ENCODE measurements around the gene HAAO.

HAAO gene

GRCh38 chr2:42767080-42767898 lies 25.1 kb downstream of the HAAO start:
- no peak for DNase-seq

GRCh38 chr2:42765686-42766085 lies 26.7 kb downstream of the HAAO start:
- DNase-seq, result no peak

DNA sequence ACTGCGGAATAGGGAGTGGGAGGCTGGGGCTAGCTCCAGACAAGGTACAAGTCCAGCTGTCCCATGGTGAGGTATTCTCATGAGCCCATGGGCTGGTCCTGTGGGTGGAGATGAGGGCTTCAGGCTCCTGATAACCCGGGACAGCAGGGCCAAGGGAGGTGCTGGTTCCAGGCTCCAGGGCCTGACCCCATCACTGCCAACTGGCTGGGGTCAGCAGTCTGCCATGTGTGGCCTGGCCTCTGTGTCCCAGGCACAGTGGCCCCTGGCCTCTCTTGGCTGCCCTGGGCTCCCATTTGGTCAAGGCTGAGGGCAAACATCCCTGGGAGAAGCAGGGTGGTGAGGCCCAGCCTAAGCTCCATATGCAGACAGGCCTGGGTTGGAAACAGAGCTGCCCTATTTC lies 27.5 kb downstream of the HAAO start:
- no peak for DNase-seq

GRCh38 chr2:42764096-42764495 lies 28.3 kb downstream of the HAAO start, which contains the start of gene OXER1:
Gene OXER1, minus strand, starts transcription at chr2:42764135. Its CDS starts 73 bp downstream, at chr2:42764062.
- DNase-seq, result no peak

DNA sequence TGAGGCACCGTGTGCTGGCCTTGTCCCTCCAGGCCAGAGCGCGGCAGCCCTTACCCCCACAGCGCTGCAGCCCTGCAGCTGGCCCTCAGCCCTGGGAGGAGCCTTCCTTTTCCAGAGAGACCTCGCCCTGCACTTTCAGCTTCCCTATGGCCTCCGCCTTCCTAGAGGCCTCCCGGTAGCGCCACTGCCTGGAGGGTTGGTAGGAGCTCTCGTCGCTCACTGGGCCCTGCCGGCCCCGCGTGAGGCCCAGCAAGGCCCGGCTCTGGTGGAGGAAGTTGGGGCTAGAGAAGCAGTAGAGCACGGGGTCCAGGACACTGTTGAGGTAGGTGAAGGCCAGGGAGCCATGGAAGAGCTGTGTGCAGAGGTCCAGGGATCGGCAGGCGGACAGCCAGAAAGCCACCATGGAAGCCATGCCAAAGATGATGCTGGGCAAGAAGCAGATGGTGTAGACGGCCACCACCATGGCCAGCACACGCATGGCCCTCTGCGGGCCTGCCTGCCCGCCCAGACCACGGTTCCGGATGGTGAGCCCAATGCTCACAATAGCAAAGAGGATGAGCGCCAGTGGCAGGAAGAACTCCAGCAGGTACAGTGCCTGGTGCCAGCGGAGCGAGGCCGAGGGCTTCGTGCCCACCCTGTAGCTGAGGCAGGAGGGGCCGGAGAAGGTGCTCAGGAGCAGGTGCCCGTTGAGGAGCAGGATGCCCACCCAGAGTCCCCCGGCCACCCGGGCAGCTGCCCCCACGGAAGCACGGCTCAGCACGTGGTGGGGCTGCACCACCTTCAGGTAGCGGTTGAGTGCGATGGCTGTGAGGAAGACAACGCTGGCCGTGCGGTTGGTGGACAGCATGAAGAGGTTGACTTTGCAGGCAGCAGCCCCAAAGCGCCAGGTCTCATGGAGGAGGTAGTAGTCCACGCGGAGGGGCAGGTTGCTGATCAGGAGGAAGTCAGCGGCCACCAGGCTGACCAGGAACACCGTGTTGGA lies 29.3 kb downstream of the HAAO start:
- DNase-seq, result no peak

GRCh38 chr2:42762155-42762554 lies 30.2 kb downstream of the HAAO start:
- DNase-seq, result no peak

GRCh38 chr2:42761554-42761953 lies 30.8 kb downstream of the HAAO start:
- no peak for DNase-seq

GRCh38 chr2:42758751-42759150 lies 33.6 kb downstream of the HAAO start:
- no peak for DNase-seq

- DNase-seq, result no peak
These were observed 34.2 kb downstream of the HAAO start for GRCh38 chr2:42757981-42758740.

DNA sequence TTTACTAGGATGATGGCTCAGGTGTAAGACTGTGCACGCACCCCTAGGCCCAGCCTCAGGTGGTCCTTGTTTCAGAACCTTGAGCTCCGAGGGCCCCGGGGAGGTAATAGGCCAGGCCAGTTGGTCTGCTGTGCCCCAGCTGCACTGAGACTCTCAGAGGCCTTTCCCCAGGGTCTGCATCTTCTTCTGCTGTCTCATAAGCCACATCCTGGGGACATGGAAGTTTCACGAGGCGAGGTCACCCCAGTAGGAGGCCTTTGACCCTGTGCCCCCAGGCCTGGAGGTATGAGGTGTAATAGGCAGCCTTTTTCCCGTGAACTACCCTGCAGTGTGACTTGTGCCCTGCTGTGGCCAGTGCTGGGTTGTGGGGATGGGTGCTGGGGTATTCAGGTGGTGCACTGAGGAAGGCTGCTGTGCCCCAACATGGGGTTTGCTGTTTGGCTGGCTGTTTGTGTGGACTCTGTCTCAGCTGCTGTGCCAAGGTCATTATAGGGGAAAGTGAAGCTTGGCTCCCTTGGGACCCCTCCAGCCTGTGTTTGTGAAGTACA lies 35.3 kb downstream of the HAAO start:
- DNase-seq, result no peak

- DNase-seq, result no peak
These were observed 36.1 kb downstream of the HAAO start for GRCh38 chr2:42756150-42756775.

DNA sequence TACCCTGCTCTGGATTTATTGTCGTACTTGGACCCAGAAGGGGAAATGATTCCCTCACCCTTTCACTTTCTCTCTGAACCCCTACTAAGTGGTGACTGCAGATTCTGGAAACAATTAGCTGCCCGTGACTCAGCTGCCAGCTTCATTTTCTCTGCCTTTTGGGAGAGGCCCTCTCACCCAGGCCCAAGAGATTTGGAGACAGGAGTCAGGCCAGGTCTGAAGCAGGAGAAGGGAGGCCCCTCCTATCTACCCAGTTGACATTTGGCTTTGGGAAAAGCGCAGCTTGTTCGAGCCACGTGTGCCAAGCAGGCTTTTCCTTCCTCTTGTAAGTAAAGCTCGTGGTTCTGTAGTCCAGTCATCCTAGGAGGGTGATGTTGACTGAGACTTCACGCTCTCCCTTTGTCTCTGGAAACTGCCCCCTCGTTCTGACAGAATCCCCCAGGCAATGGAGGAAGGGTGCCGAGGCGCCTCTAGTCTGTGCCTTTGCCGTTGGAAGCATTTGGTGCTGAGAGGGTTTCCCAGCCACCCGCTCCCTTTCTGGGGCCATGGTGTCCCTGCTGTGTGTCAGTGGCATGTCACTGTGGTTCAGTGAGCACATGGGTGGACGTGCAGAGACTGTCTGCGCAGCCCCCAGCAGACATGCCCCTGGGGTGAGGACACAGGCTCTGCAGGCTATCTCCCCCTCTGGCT lies 37.0 kb downstream of the HAAO start:
- no peak for DNase-seq

- DNase-seq, result no peak
These were observed 37.6 kb downstream of the HAAO start for GRCh38 chr2:42754776-42755140.

DNA sequence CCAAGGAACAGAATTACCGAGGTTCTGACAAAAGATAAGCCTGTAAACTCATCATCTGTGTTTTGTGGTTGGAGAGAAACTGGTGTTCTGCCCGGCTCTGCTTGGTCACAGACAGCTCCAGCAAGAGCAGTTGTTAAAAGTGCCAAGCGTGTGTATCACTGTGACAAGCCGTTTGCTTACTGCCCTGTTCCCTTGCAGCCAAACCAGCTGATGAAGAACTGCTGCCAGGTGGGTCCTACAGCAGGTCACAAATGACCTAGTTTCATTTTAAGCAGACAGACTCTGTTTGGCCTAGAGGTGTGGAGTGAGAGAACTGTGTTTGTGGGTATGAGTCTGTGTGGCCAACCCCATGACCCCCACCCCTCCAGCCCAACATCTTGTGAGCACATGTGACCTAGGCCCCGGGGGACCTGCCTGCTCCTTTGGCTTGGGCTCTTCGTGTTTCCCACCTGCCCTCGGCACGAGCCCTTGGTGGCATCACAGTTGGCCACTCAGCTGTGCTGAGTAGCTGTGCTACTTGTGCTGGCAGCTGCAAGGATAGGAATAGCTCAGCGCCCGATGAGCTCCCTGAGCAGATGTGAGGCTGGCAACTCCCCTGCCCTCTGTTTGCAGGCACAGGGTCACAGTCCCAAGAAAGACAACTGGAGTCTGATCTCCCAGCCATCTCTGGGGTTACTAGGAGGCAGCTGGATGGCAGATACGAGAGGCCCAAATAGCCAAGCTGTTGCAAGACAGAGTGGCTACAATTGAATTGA lies 38.2 kb downstream of the HAAO start:
- no peak for DNase-seq

DNA sequence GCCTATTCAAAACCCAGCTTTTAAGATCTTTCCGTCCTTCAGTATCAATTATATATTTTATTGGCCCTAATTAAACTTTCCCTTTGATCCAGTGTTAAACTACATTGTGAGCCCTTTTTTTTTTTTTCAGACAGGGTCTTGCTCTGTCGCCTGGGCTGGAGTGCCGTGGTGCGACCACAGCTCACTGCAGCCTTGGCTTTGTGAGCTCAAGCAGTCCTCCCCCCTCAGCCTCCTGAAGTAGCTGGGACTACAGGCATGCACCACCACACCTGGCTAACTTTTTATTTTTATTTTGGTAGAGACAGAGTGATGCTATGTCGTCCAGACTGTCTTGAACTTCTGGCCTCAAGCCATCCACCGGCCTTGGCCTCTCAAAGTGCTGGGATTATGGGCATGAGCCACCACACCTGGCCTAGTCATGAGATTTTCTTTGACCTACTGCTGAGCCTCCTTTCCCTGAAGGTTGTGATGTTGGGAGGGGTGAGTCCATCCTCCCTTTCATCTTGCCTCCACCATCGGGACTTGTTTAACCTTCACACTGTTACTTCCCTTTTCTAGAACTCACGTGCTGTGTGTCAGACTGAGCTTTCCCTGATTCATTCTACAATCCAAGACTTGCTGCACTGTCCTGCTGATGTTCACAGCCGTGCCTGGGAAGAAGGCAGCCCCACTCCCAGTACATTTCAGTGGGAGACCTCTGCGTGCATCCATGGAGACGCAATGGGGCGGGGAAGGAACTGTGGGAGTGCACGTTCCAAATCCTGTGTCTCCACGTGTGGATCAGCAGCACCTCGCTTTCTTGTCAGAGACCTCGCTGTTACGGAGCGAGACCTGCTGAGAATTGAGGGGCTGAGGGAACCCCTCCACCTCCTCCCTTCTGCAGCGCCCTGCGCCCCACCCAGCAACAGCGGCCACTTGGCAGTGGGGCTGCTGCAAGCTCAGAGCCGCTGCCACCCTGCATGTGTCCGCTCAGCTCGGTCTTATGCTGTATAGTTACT lies 39.3 kb downstream of the HAAO start:
- no peak for DNase-seq

DNA sequence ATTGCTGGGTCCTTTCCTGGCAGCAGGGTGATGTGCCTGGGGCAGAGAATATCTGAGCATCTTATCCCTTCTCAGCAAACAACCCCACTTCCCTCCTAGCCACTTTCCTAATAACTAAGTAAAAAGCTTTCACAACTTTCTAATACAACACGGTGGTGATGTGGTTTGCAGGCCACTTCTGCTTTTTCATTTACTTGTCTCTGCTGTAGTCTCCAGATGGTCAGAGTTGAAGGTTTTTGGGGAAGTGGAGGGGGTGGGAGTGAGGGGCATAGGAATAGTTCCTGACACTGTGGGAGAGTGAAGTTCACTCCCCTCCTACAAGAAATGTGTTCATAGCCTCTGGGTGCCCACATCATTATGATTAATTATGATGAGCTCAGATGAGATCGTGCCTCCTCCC lies 40.1 kb downstream of the HAAO start:
- DNase-seq, result no peak

- DNase-seq, result no peak
These were observed 43.5 kb downstream of the HAAO start for GRCh38 chr2:42748840-42749239.

DNA sequence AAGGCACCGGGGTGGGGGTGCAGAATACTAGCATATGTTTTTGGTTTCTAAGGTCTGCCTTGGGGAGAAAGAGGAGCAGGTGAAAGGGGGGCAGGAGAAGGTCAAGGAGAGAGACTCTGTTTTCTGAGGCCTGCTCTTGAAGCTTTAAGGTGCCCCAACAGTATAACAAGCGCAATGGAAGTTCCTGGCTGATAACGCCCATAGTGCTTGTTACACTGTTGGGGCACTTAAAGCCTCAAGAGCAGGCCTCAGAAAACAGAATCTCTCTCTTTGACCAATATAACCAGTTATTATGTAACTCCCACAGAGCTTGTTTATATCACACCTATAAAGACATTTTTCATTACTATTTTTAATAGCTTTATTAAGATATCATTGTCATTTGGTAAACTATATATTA lies 45.0 kb downstream of the HAAO start:
- no peak for DNase-seq

DNA sequence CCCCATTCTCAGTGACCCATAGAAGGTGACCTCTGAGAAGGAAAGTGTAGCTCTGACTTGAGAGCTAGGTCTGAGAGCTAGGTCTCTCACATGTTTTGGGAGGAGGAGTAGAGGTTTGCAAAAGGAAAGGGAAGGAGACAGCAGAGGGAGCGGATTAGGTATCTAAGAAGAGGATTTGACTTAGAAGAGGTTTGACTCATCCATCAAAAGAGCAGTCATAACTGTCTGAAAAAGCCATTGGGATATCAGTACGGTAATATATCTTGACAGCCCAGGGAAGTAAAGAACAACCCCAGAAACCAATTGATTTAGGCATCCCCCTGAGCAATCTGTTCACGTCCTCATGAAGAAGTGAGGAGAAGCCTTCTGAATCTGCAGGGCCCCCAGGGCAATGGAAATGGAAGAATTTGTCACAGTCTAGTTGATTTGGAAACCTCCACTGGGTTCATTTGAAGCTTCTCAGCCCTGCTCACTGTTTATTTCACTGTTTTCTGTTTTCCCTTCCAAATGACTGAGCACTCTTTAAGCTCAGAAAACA lies 47.8 kb downstream of the HAAO start:
- no peak for DNase-seq
